Pons (tissue), 1 donor: ENCODE measurements around the gene ID4.

Experiments
- DNase-seq: peaks from one replicate; pipeline ENCODE4 v3.0.0-alpha.2; 2016; ENCODE audit warnings: low spot score

ID4 gene

GRCh38 chr6:19836799-19837510 lies at the start of gene ID4:
TSS of gene ID4 (plus strand) at chr6:19837370. CDS start at chr6:19837755, 385 bp downstream.
- DNase-seq: peak; percentile 88

GRCh38 chr6:19788686-19789085 lies 48.5 kb upstream of the ID4 start:
- DNase-seq: no peak

- no peak for DNase-seq
Observed at GRCh38 chr6:19789100-19789803, 47.9 kb upstream of the ID4 start.

- DNase-seq: no peak
Observed at GRCh38 chr6:19791267-19791666, 45.9 kb upstream of the ID4 start.

- no peak for DNase-seq
Observed at GRCh38 chr6:19795211-19795610, 42.0 kb upstream of the ID4 start.

- DNase-seq: no peak
Observed at GRCh38 chr6:19796452-19796851, 40.7 kb upstream of the ID4 start.

GRCh38 chr6:19798362-19798761 lies 38.8 kb upstream of the ID4 start:
- no peak for DNase-seq

GRCh38 chr6:19802656-19803055 lies 34.5 kb upstream of the ID4 start:
- DNase-seq: no peak

GRCh38 chr6:19803331-19804204 lies 33.6 kb upstream of the ID4 start:
- no peak for DNase-seq

- DNase-seq: peak; percentile 90
Observed at GRCh38 chr6:19804205-19805128, 32.7 kb upstream of the ID4 start.

- DNase-seq: peak; percentile 37
Observed at GRCh38 chr6:19805129-19805481, 32.1 kb upstream of the ID4 start.

- no peak for DNase-seq
Observed at GRCh38 chr6:19806971-19807396, 30.2 kb upstream of the ID4 start.

- DNase-seq: no peak
Observed at GRCh38 chr6:19811397-19812079, 25.6 kb upstream of the ID4 start.

- DNase-seq: peak; percentile 53
Observed at GRCh38 chr6:19812512-19813119, 24.6 kb upstream of the ID4 start.

- DNase-seq: no peak
Observed at GRCh38 chr6:19818805-19819204, 18.4 kb upstream of the ID4 start.

GRCh38 chr6:19824058-19824807 lies 12.9 kb upstream of the ID4 start:
- no peak for DNase-seq

GRCh38 chr6:19827247-19827646 lies 9.9 kb upstream of the ID4 start:
- no peak for DNase-seq

- DNase-seq: no peak
Observed at GRCh38 chr6:19827903-19828302, 9.3 kb upstream of the ID4 start.

GRCh38 chr6:19830171-19830570 lies 7.0 kb upstream of the ID4 start:
- no peak for DNase-seq

- no peak for DNase-seq
Observed at GRCh38 chr6:19831358-19831757, 5.8 kb upstream of the ID4 start.
